Bronchial epithelial cell (primary cell): Measurements from ENCODE around the gene GUCY2D. TPM values are rescaled to one million over a fixed set of nuclear protein-coding genes. Genes with fewer than 3 reads are reported as not detected.

Source experiments
- DNase-seq: peaks from one replicate; pipeline ENCODE4 v3.0.0-alpha.2; 2010; ENCODE audit warnings: low read depth
- FAIRE-seq: peaks from 2 replicates; lab custom pipeline; 2011; peaks lifted over from hg19 to GRCh38; lab: Jason Lieb, UNC
- H3K27me3 ChIP-seq: 2 replicates; pipeline ENCODE4 v1.5.1; 2011; ENCODE audit warnings: low read length; ENCODE audit not compliant: control insufficient read depth, insufficient read depth
- H3K36me3 ChIP-seq: 2 replicates; pipeline ENCODE4 v1.5.1; 2011; ENCODE audit warnings: low read length; ENCODE audit not compliant: control insufficient read depth, insufficient read depth
- H3K4me3 ChIP-seq: 2 replicates; pipeline ENCODE4 v1.5.1; 2011; ENCODE audit warnings: mild to moderate bottlenecking, low read depth, low read length, control low read depth
- total RNA-seq: library from RNA; depleted of rRNA; stranded (reverse); fragments of >200 nt; gene quantifications from 2 replicates; pipeline ENCODE4 v1.2.1, GENCODE V29; 2014
- TF ChIP-seq, protein P1 (sequence below): IDR thresholded peaks from 2 replicates; pipeline ENCODE4 v1.5.1; 2011; ENCODE audit warnings: mild to moderate bottlenecking, moderate library complexity, low read length, control low read depth, inconsistent platforms; ENCODE audit not compliant: insufficient read depth, severe bottlenecking

Gene GUCY2D
- total RNA-seq, 1 donor from 2014 or later, result not detected

DNA sequence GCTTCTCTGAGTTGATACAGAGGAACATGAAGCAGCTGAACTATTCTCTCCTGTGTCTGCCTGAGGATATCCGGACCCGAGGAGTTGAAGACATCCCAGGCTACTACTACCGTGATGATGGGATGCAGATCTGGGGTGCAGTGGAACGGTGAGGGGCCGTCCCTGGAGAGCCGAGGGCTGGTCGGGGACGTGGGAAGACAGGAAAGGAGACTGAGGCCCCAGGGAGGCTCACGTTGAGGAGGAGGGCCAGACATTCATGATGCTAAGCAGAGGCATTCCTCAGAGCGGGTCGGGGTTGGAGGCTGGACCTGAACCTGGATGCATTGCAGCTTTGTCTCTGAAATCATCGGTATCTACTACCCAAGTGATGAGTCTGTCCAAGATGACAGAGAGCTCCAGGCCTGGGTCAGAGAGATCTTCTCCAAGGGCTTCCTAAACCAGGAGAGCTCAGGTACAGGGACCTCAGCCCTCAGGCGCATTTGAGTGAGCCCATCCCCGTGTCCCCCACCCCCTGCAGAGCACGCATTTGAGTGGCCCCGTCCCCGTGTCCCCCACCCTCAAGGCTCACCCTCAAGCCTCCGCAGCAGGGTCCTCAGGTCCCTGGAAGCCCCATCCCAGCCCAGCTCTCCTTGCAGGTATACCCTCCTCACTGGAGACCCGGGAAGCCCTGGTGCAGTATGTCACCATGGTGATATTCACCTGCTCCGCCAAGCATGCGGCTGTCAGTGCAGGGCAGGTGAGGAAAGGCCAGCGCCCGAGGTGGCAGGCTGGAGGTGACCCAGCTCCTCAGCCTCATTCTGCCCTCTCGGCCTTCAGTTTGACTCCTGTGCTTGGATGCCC lies 44.7 kb downstream of the GUCY2D start:
- Histone ChIP-seq H3K27me3 (peaks cover 1% of the 10 kb centered on the region), H3K36me3 (peaks cover 10% of the 10 kb centered on the region), H3K4me3 (no peak overlapping the region)
- DNase-seq (no peak), FAIRE-seq (no peak)
- TF ChIP-seq, protein P1, sequence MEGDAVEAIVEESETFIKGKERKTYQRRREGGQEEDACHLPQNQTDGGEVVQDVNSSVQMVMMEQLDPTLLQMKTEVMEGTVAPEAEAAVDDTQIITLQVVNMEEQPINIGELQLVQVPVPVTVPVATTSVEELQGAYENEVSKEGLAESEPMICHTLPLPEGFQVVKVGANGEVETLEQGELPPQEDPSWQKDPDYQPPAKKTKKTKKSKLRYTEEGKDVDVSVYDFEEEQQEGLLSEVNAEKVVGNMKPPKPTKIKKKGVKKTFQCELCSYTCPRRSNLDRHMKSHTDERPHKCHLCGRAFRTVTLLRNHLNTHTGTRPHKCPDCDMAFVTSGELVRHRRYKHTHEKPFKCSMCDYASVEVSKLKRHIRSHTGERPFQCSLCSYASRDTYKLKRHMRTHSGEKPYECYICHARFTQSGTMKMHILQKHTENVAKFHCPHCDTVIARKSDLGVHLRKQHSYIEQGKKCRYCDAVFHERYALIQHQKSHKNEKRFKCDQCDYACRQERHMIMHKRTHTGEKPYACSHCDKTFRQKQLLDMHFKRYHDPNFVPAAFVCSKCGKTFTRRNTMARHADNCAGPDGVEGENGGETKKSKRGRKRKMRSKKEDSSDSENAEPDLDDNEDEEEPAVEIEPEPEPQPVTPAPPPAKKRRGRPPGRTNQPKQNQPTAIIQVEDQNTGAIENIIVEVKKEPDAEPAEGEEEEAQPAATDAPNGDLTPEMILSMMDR, result no peak

DNA sequence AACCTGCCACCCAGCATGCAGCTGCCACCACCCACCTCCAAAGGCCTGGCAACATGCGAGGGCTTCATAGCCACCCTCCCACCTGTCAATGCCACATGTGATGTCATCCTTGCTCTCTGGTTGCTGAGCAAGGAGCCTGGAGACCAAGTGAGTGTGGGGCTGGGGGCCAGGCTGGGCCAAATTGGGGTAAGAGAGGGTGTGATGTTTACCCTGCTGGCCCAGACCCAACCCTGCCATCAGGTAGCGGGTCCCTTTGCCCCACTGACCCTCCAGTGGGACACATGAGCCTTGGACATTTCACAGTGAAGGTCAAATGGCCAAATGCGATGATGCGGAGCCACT lies 45.3 kb downstream of the GUCY2D start:
- no peak for DNase-seq
- Histone ChIP-seq H3K27me3 (peaks cover 1% of the 10 kb centered on the region), H3K4me3 (no peak overlapping the region), H3K36me3 (peaks cover 7% of the 10 kb centered on the region)
- no peak for FAIRE-seq
- TF ChIP-seq, protein P1, result no peak

DNA sequence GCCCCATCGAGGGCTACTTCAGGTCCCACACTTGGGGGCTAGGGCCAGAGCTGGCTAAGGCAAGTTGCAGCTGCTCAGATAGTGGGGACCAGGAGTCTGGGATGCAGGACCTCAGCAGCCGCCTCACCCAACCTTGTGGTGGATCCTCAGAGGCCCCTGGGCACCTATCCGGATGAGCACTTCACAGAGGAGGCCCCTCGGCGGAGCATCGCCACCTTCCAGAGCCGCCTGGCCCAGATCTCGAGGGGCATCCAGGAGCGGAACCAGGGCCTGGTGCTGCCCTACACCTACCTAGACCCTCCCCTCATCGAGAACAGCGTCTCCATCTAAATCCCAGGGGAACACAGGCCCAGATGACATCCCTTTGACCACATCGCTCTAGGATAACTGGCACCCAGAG lies 45.8 kb downstream of the GUCY2D start:
- FAIRE-seq, result no peak
- DNase-seq, result no peak

DNA sequence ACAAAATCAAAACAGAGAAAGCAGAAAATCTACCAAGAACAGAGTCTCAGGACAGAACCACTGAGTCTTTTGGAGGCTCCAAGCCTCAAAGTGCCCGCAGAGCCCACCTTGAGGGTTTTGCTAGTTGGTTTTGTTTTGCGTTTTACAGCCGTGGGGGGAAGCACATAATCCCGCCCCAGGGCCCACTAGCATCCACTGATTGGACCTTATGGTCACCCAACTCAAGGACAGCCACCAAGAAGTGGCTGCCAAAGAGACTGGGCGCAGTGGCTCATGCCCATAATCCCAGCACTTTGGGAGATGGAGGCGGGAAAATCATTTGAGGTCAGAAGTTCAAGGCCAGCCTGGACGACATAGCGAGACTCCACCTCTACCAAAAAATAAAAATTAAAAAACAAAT lies 46.3 kb downstream of the GUCY2D start:
- FAIRE-seq (no peak), DNase-seq (no peak)
- Histone ChIP-seq H3K4me3 (no peak overlapping the region), H3K36me3 (peaks cover 2% of the 10 kb centered on the region), H3K27me3 (peaks cover 1% of the 10 kb centered on the region)
- TF ChIP-seq, protein P1, result no peak

More for the DNA sequence above, 45.8 kb downstream of the GUCY2D start:
- Histone ChIP-seq H3K27me3 (peaks cover 1% of the 10 kb centered on the region), H3K36me3 (peaks cover 3% of the 10 kb centered on the region), H3K4me3 (no peak overlapping the region)
- TF ChIP-seq, protein P1, result no peak

DNA sequence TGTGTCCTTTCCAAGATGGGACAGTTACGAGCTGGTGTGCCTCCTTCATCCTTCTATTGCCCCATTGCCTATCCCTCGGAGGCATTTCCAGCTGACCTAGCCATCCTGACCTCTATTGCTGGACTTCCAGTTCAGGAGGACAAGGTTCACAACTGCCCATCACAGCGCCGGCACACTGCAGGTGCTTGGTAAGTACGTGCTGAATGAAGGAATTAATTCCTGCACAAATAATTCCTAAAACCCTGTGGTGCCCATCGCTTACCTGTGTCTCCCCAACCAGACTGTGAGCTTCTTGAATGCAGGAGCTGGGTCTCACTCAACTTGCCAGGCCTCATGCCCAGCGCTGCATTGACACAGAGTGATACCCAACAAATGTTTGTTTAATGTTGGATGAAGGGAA lies 49.4 kb downstream of the GUCY2D start:
- FAIRE-seq, result peak; percentile 60
- Histone ChIP-seq H3K4me3 (no peak overlapping the region), H3K36me3 (peaks cover 2% of the 10 kb centered on the region), H3K27me3 (no peaks in the 10 kb centered on the region)
- DNase-seq, result no peak
- TF ChIP-seq, protein P1, result no peak
